Kidney epithelial cell (primary cell): ENCODE results near the gene DUSP8. TPM values are rescaled to one million over a fixed set of nuclear protein-coding genes. Genes with fewer than 3 reads are reported as not detected.

Source experiments
- DNase-seq: peaks from one replicate; pipeline ENCODE4 v3.0.0-alpha.2; 2010; ENCODE audit warnings: low read depth
- H3K27me3 ChIP-seq: 2 replicates; pipeline ENCODE4 v1.6.0; 2011; ENCODE audit warnings: low read length; ENCODE audit not compliant: control insufficient read depth, insufficient read depth
- H3K36me3 ChIP-seq: 2 replicates; pipeline ENCODE4 v1.5.1; 2011; ENCODE audit warnings: low read length; ENCODE audit not compliant: control insufficient read depth, insufficient read depth
- H3K4me3 ChIP-seq: 2 replicates; pipeline ENCODE4 v1.5.1; 2011; ENCODE audit warnings: low read depth, mild to moderate bottlenecking, control low read depth, low read length
- total RNA-seq: library from RNA; depleted of rRNA; stranded (reverse); fragments of >200 nt; gene quantifications from 2 replicates; pipeline ENCODE4 v1.2.3, GENCODE V29; 2015
- TF ChIP-seq, protein P1 (sequence below): IDR thresholded peaks from 2 replicates; pipeline ENCODE4 v1.5.1; 2011; ENCODE audit warnings: mild to moderate bottlenecking, moderate library complexity, low read length, control low read depth, inconsistent platforms; ENCODE audit not compliant: insufficient read depth, poor library complexity, severe bottlenecking

Gene DUSP8
- total RNA-seq, 1 donor from 2014 or later: 7.6 TPM

DNA sequence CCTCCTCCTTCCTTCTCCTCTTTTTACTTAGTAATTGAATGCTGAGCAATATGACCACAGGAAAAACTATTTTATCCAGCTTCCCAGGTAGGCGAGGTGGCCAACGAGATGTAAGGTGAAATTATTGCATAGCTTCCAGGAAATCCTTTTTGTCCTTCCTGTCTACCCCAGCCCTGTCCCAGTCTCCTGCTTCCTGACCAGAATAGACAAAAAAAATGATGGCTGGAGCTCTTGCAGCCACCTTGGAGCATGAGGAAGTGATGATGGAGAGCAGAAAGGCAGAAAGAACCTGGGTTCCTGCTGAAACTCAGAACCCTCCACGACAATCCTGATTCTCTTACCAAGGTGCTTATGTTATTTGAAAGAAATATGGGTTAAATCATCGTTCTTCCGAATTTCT is 33.9 kb downstream of the DUSP8 start:
- TF ChIP-seq, protein P1, sequence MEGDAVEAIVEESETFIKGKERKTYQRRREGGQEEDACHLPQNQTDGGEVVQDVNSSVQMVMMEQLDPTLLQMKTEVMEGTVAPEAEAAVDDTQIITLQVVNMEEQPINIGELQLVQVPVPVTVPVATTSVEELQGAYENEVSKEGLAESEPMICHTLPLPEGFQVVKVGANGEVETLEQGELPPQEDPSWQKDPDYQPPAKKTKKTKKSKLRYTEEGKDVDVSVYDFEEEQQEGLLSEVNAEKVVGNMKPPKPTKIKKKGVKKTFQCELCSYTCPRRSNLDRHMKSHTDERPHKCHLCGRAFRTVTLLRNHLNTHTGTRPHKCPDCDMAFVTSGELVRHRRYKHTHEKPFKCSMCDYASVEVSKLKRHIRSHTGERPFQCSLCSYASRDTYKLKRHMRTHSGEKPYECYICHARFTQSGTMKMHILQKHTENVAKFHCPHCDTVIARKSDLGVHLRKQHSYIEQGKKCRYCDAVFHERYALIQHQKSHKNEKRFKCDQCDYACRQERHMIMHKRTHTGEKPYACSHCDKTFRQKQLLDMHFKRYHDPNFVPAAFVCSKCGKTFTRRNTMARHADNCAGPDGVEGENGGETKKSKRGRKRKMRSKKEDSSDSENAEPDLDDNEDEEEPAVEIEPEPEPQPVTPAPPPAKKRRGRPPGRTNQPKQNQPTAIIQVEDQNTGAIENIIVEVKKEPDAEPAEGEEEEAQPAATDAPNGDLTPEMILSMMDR: no peak
- no peak overlapping the region for H3K4me3 ChIP-seq
- peaks cover 15% of the 10 kb centered on the region for H3K27me3 ChIP-seq
- H3K36me3 ChIP-seq: peaks cover 1% of the 10 kb centered on the region
- DNase-seq: no peak

DNA sequence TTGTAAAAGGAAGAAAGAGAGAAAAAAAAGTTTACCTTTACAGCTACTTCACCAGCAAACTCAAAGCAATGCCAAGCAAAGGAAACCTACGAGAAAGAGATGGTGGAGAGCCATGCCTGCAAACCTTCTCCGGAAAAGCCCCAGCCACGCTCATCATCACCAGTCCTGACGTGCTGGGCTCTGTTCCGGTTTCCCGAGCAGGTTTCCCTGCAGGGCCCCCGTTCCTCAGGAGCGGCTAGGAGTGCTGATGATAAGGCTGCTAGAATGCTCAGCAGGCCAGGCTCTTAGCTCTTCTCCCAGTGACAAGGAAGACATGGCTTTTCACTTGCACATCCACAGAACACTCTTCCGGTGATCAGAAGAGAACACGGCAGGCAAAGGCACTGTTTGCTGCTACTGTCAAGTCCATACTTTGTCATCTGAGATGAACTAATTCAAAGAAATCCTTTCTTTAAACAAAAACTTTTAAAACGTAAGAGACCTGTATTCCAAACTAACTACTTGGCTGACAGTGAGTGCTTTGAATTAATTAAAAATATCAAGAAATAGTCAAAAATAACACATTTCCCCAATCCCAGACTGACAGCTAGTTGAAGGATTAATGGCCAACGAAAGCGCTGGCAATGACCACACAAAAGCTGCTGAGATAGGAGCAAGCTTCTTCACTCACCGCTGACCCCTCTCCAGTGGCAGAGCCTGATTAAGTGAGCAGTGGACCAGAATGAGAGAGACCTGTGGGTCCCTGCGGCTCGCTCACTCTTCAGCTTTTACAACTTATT is 35.8 kb downstream of the DUSP8 start:
- Histone ChIP-seq H3K27me3 (peaks cover 6% of the 10 kb centered on the region), H3K36me3 (peaks cover 1% of the 10 kb centered on the region), H3K4me3 (no peak overlapping the region)
- DNase-seq: no peak
- TF ChIP-seq, protein P1: no peak

DNA sequence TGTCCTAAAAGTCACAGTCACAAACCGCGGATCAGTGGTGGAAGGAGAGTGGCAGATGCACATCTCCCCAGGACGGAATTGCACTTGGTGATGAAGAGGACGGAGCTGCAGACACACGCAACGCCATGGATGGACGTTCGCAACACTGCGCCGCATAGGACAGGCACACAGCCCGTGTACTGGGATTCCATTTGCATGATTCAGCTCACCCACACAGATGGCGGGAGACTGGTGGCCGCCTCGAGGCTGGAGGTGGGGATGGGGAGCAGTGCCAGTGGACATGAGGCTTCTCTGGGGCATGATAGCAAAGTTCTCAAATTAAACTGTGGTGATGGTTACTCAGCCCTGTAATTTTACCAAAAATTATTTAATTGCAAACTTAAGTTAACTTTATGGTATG is 37.4 kb downstream of the DUSP8 start:
- Histone ChIP-seq H3K27me3 (peaks cover 4% of the 10 kb centered on the region), H3K36me3 (peaks cover 1% of the 10 kb centered on the region), H3K4me3 (no peak overlapping the region)
- TF ChIP-seq, protein P1: no peak
- no peak for DNase-seq

DNA sequence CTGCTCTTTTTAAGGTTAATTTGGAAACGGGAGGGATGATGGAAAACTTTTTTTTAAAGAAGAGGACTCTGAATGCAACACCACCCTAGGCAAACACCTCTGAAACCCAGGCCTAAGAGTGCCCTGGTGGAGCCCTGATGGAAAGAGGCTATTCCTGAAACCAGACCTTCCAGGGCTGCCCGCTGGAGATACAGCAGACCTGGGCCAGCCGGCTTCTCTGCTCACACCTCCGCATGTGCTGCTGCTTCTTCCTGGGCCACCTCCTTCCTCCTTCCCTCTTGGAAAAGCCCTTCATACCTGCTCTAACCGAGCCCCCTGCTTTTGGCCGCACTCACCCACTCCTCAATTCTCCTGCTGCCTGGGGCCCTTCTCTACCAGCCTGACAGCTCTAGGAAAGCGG is 37.9 kb downstream of the DUSP8 start:
- peaks cover 2% of the 10 kb centered on the region for H3K27me3 ChIP-seq
- TF ChIP-seq, protein P1: no peak
- H3K4me3 ChIP-seq: no peak overlapping the region
- peaks cover 1% of the 10 kb centered on the region for H3K36me3 ChIP-seq
- DNase-seq: no peak

DNA sequence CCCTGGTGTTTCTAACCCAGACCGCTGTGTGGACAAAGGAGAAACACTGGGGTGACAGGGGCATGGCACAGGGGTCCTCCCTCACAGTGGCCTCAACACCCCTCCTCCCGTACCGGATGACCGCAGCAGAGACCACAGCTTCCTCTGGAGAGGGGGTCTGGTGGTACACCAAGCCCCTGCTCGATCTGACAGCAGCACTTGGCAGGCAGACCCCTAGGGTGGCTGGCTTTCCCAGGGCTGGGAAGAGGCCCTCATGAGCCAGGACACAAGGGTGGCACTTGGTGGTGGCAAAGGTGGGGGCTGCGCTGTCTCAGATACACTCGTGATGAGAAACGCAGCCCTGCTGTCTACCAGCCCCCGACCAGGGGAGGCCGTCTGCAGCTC is 38.7 kb downstream of the DUSP8 start:
- Histone ChIP-seq H3K4me3 (no peak overlapping the region), H3K36me3 (peaks cover 1% of the 10 kb centered on the region), H3K27me3 (peaks cover 2% of the 10 kb centered on the region)
- DNase-seq: no peak
- TF ChIP-seq, protein P1: no peak
